A549 (cell line): ENCODE data around the gene CRACDL.

Experiments used
- CEBPB ChIP-seq, 2 experiments: fragments of >200 bp in 1 of 2; sonication (Bioruptor Twin) in 1 of 2; formaldehyde crosslinking in 1 of 2; IDR thresholded peaks; 2 replicates each; pipeline ENCODE4 v1.6.1; 2012 to 2016
- MAFK ChIP-seq: fragments of 450-650 bp; IDR thresholded peaks from 2 replicates; pipeline ENCODE4 v1.6.1; 2014; ENCODE audit not compliant: partially characterized antibody
- POLR2A ChIP-seq: IDR thresholded peaks from 2 replicates; pipeline ENCODE4 v1.6.1; 2012; ENCODE audit warnings: mild to moderate bottlenecking, low read length
- RNF2 ChIP-seq: fragments of 200-600 bp; sonication (generic); IDR thresholded peaks from 2 replicates; pipeline ENCODE4 v1.6.1; 2016; ENCODE audit warnings: low read depth, mild to moderate bottlenecking, antibody characterized with exemption, moderate library complexity, borderline replicate concordance
- TF ChIP-seq, protein P1 (sequence below): fragments of >200 bp; sonication (Bioruptor Twin); formaldehyde crosslinking; IDR thresholded peaks from 3 replicates; pipeline ENCODE4 v1.5.1; 2016
- TF ChIP-seq, protein P2 (sequence below): IDR thresholded peaks from 2 replicates; pipeline ENCODE4 v1.6.1; 2012

DNA sequence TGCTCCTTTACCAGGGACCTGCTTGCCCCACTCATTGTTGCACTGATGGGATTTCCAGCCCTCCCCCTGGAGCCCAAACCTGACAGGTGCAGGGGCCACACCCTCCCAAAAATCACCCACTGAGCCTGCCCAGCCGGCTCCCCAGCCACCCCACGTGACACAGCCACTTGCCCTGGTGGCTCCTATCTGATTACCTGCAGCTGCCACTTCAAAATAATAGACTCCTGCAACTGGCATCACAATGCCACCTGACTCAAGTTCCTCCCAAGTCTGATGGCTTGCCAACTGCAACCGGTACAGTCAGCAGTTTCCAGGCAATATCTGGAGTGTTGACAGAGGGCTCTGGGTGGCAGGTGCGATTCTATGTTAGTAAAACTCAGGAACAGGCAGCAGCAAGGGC is 66.2 kb downstream of the CRACDL start:
- TF ChIP-seq, protein P1, sequence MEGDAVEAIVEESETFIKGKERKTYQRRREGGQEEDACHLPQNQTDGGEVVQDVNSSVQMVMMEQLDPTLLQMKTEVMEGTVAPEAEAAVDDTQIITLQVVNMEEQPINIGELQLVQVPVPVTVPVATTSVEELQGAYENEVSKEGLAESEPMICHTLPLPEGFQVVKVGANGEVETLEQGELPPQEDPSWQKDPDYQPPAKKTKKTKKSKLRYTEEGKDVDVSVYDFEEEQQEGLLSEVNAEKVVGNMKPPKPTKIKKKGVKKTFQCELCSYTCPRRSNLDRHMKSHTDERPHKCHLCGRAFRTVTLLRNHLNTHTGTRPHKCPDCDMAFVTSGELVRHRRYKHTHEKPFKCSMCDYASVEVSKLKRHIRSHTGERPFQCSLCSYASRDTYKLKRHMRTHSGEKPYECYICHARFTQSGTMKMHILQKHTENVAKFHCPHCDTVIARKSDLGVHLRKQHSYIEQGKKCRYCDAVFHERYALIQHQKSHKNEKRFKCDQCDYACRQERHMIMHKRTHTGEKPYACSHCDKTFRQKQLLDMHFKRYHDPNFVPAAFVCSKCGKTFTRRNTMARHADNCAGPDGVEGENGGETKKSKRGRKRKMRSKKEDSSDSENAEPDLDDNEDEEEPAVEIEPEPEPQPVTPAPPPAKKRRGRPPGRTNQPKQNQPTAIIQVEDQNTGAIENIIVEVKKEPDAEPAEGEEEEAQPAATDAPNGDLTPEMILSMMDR = no peak
- TF ChIP-seq, protein P2, sequence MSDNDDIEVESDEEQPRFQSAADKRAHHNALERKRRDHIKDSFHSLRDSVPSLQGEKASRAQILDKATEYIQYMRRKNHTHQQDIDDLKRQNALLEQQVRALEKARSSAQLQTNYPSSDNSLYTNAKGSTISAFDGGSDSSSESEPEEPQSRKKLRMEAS = no peak
- TF ChIP-seq POLR2A (no peak), RNF2 (no peak), MAFK (no peak), CEBPB (IDR thresholded peaks at IDR 0.05) (no peak)
